CD4-positive, alpha-beta T cell treated with Interferon alpha-2 for 1 hour (primary cell): ENCODE results near the gene TAF11L10.
"Not testable (repeated sequence)": the region's sequence is repeated elsewhere in the genome, so short reads cannot be mapped to it uniquely, and the experiment has no call there.

Experiments
- DNase-seq, 2 donors: peaks; one replicate each; pipeline ENCODE4 v3.0.0-alpha.2; 2020 to 2022

The TAF11L10 gene

GRCh38 chr5:17597728-17598127 is at the start of gene TAF11L10:
TSS of gene TAF11L10 (minus strand) at chr5:17597828.
- DNase-seq: not testable (repeated sequence)

GRCh38 chr5:17634160-17634559 is 36.5 kb upstream of the TAF11L10 start, which contains the start of gene TAF11L14:
TSS of gene TAF11L14 (plus strand) at chr5:17634460.
- no peak for DNase-seq

- not testable (repeated sequence) for DNase-seq
Observed at GRCh38 chr5:17631788-17632187, 34.2 kb upstream of the TAF11L10 start, which contains the start of gene TAF11L13. TSS of gene TAF11L13 (plus strand) at chr5:17632088.

GRCh38 chr5:17625686-17626085 is 28.1 kb upstream of the TAF11L10 start:
- no peak for DNase-seq

GRCh38 chr5:17620627-17621026 is 23.0 kb upstream of the TAF11L10 start:
- DNase-seq: no peak

- DNase-seq: no peak
Observed at GRCh38 chr5:17619354-17619753, 21.7 kb upstream of the TAF11L10 start.

GRCh38 chr5:17614872-17615605 is 17.4 kb upstream of the TAF11L10 start:
- no peak for DNase-seq

GRCh38 chr5:17610092-17610491 is 12.5 kb upstream of the TAF11L10 start, which contains the start of gene TAF11L12:
TSS of gene TAF11L12 (plus strand) at chr5:17610392.
- DNase-seq: not testable (repeated sequence)

GRCh38 chr5:17607461-17607860 is 9.8 kb upstream of the TAF11L10 start:
- not testable (repeated sequence) for DNase-seq

- DNase-seq: no peak
Observed at GRCh38 chr5:17604951-17605350, 7.3 kb upstream of the TAF11L10 start.

GRCh38 chr5:17603880-17604279 is 6.3 kb upstream of the TAF11L10 start, which contains the start of gene TAF11L11:
TSS of gene TAF11L11 (plus strand) at chr5:17604183.
- not testable (repeated sequence) for DNase-seq

- not testable (repeated sequence) for DNase-seq
Observed at GRCh38 chr5:17594255-17594654, 3.4 kb downstream of the TAF11L10 start, which contains the start of gene TAF11L9. TSS of gene TAF11L9 (minus strand) at chr5:17594394.

- not testable (repeated sequence) for DNase-seq
Observed at GRCh38 chr5:17590860-17591259, 6.8 kb downstream of the TAF11L10 start, which contains the start of gene TAF11L8. TSS of gene TAF11L8 (minus strand) at chr5:17590960.

GRCh38 chr5:17585658-17586057 is 12.0 kb downstream of the TAF11L10 start, which contains the start of gene TAF11L7:
TSS of gene TAF11L7 (minus strand) at chr5:17585758.
- not testable (repeated sequence) for DNase-seq
